C4-2B (cell line): ENCODE measurements around the gene TMEM165.

Source experiments
- H3K27ac ChIP-seq: fragments of 450-650 bp; 2 replicates; pipeline ENCODE4 v1.5.1; 2017
- CTCF ChIP-seq: fragments of 450-650 bp; conservative IDR thresholded peaks from 2 replicates; pipeline ENCODE4 v1.5.1; 2017; ENCODE audit warnings: mild to moderate bottlenecking
- ZFX ChIP-seq: fragments of 450-650 bp; IDR thresholded peaks from 2 replicates; pipeline ENCODE4 v1.6.1; 2017

Gene TMEM165

GRCh38 chr4:55386073-55386472 lies 9.7 kb upstream of the TMEM165 start:
- TF ChIP-seq ZFX (no peak), CTCF (no peak)
- H3K27ac ChIP-seq = no peak overlapping the region

- no peak overlapping the region for H3K27ac ChIP-seq
- TF ChIP-seq ZFX (no peak), CTCF (no peak)
Measured at GRCh38 chr4:55386840-55387239, 8.9 kb upstream of the TMEM165 start.

DNA sequence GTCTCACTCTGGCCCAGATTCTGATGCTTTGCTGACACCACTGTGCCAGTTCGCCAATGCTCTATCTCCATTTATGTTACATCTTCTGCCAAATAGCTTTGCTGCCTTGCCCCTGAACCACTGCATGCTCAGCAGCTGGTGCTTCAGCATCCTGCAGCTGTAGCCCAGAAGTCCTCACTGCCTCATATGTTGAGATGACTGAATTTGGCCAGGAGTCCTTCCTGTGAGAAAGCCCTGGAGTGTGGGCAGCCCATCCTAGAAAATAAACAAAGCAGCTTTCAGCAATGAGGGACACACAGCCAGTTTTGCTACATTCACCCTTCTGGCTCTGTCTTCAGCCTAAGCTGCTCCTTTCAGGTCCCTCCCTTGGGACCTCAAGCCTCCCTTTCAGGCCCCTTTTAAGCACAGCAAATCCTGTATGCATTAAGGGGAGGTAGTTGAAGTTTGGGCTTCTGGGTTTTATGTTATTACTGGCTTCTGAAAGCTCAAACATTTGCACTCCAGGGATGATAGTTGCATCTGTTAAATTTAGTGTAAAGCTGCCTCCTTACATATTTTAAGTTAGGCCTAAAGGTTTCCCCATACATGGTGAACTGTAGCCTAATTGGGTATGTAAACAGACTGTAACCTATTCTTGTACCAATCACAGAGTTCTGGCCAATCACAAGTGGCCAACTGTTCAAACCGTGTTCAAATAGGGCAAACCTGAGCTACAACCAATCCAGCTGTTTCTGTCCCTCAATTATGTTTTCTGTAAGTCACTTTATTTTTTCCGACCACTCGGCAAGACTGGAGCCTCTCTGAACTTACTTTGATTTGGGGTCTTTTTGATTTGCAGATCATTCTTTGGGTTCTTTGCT lies 2.1 kb upstream of the TMEM165 start:
- H3K27ac ChIP-seq = 0 out of 2 replicates have a peak overlapping the region, but pooled peaks have one; percentile 15
- TF ChIP-seq CTCF (no peak), ZFX (no peak)

DNA sequence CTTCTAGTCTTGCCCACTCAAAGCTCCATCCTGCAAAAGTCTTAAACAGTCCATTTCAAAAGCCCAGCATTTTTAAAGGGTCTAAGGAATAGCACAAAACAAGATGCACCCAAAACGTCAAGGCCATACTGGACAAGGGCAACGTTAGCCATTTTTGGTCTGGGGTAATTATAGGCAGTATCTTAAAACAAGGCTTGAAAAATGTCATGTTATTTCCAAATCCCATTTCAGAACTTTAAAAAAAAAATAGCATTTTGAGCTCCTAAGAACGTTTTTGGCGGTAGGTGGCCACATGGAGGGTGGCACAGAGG lies 584 bp upstream of the TMEM165 start:
- TF ChIP-seq CTCF = no peak; the same call in 1 of the 2 replicates
- no peak for TF ChIP-seq ZFX
- H3K27ac ChIP-seq = peak overlapping the region; percentile 97

DNA sequence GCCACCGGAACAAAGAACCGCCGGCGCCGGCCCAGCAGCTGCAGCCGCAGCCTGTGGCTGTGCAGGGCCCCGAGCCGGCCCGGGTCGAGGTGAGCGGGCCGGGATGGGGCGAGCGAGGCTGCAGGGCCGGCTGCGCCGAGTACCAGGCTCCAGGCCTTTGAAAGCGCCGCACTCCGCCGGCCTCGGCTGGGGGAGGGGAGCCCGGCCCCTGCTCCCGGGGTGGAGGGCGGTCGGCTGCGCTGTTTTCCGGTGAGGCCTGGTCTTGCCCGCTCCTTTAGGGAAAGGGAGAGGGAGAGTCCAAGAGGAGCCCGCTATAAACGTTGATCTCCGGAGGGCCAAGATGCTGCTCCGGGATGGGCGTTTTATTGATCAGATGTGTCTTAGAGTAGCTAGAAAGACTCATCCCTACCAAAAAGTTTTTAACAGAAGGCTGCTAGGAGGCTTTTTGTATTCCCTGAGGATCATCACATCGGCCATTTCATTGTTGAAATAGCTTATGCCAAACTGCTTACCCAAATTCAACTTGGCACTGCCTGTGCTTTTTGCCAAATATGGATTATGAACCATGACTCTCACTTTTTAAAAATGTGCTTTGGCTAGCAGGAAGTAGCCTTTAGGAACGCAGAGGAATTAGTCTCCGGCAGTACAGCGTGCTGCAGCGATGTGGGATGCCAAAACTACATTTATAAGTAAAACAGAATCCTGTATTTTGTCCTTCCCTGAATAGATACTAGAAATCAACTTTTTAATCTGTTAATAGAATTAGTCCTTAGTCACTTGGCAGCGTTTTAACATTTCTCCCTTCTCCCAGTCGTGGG lies 760 bp downstream of the TMEM165 start:
- H3K27ac ChIP-seq = peak overlapping the region; percentile 97
- TF ChIP-seq ZFX = peak; percentile 98
- TF ChIP-seq CTCF = no peak

DNA sequence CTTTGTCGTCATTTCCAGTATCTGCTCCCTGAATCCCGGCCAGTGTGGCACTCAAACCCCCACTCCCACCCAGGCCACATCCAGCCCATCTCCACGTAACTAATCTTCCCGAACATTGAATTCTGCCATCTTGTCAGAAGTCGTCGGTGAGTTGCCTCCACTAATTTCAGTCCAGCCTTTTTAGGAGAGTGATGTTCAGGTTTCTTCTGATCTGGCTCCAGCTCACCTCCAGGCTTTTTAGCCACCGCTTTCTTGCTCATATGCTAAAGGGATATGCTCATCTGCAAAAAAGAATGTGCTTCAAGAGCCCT lies 1.3 kb downstream of the TMEM165 start:
- peak overlapping the region; percentile 97 for H3K27ac ChIP-seq
- no peak for TF ChIP-seq CTCF
- no peak for TF ChIP-seq ZFX
